GM12878 (cell line): ENCODE results near the gene CUTA. TPM values are rescaled to one million over a fixed set of nuclear protein-coding genes. Genes with fewer than 3 reads are reported as not detected.

Experiments
- ATAC-seq: fragments of 200-7000 bp; cut with Tn5 transposase; 3 replicates; pipeline ENCODE4 v1.9.1; 2020; ENCODE audit warnings: mild to moderate bottlenecking, moderate library complexity
- BruUV-seq: library from RNA; stranded (reverse); fragments of 400-500 nt; replicated peaks from 2 replicates; lab custom pipeline; 2021; lab: Mats Ljungman, UMichigan
- CTCF ChIA-PET: fragments of 300-600 bp; sonication (Branson Sonifier 250); formaldehyde crosslinking; extraction: SDS; loops from one replicate; lab custom pipeline; 2021; ENCODE audit warnings: inconsistent platforms; lab: Yijun Ruan, JAX
- POLR2A ChIA-PET: fragments of 350-600 bp; formaldehyde crosslinking; extraction: SDS; loops from one replicate; lab custom pipeline; 2021; ENCODE audit warnings: inconsistent platforms; lab: Charles Lee
- RAD21 ChIA-PET: fragments of 300-600 bp; sonication (Branson Sonifier 250); formaldehyde crosslinking; loops from one replicate; lab custom pipeline; 2023; ENCODE audit warnings: antibody characterized with exemption; ENCODE audit not compliant: unreplicated experiment; lab: Charles Lee
- SMC1A ChIA-PET: fragments of 300-600 bp; sonication (Branson Sonifier 250); formaldehyde crosslinking; loops from one replicate; lab custom pipeline; 2023; ENCODE audit not compliant: unreplicated experiment, uncharacterized antibody; lab: Charles Lee
- DNase-seq: peaks from one replicate; pipeline ENCODE4 v3.0.0-alpha.2; 2011; ENCODE audit warnings: low read depth, low spot score
- FAIRE-seq: peaks from 3 replicates; lab custom pipeline; 2011; peaks lifted over from hg19 to GRCh38; lab: Jason Lieb, UNC
- H2AFZ ChIP-seq: 2 replicates; pipeline ENCODE4 v1.6.0; 2011; ENCODE audit warnings: low read depth, low read length, control low read depth; ENCODE audit not compliant: control insufficient read depth
- H3K27ac ChIP-seq: 2 replicates; pipeline ENCODE4 v1.5.1; 2011; ENCODE audit warnings: control low read depth; ENCODE audit not compliant: control insufficient read depth, insufficient read depth
- H3K27me3 ChIP-seq, 2 experiments: replicated peaks in 1 of 2; 2 replicates each; pipeline versions ENCODE4 v1.6.0 to v1.6.1; 2011; ENCODE audit warnings: low read length in 1 of 2; ENCODE audit not compliant: control insufficient read depth in 2 of 2, insufficient read depth in 2 of 2
- H3K36me3 ChIP-seq, 2 experiments: 2 replicates each; pipeline ENCODE4 v1.5.1; 2011; ENCODE audit warnings: low read length in 1 of 2; ENCODE audit not compliant: control insufficient read depth in 2 of 2, insufficient read depth in 2 of 2
- H3K4me1 ChIP-seq: 2 replicates; pipeline ENCODE4 v1.6.1; 2011; ENCODE audit warnings: mild to moderate bottlenecking, low read length, moderate library complexity, mixed read lengths; ENCODE audit not compliant: control insufficient read depth, insufficient read depth
- H3K4me2 ChIP-seq: 2 replicates; pipeline ENCODE4 v1.6.0; 2011; ENCODE audit warnings: control low read depth; ENCODE audit not compliant: control insufficient read depth, insufficient read depth
- H3K4me3 ChIP-seq: fragments of 200-600 bp; sonication (generic); 2 replicates; pipeline ENCODE4 v1.5.1; 2016
- H3K79me2 ChIP-seq: 2 replicates; pipeline ENCODE4 v1.6.0; 2011; ENCODE audit warnings: low read length; ENCODE audit not compliant: control insufficient read depth, insufficient read depth
- H3K9ac ChIP-seq: 2 replicates; pipeline ENCODE4 v1.8.0; 2011; ENCODE audit warnings: low read length, control low read depth, mixed read lengths; ENCODE audit not compliant: control insufficient read depth, insufficient read depth
- H3K9me3 ChIP-seq: replicated peaks from 3 replicates; pipeline ENCODE4 v1.5.1; 2011; ENCODE audit warnings: mild to moderate bottlenecking, low read length; ENCODE audit not compliant: control insufficient read depth, insufficient read depth
- H4K20me1 ChIP-seq: 2 replicates; pipeline ENCODE4 v1.6.0; 2011; ENCODE audit not compliant: control insufficient read depth, insufficient read depth
- HDGF ChIP-seq: fragments of 450-650 bp; IDR thresholded peaks from 2 replicates; pipeline ENCODE4 v1.6.1; 2016; ENCODE audit warnings: antibody characterized with exemption
- KDM1A ChIP-seq: fragments of 200-600 bp; sonication (generic); IDR thresholded peaks from 2 replicates; pipeline ENCODE4 v1.6.1; 2016; ENCODE audit warnings: borderline replicate concordance
- NR2F1 ChIP-seq: fragments of 450-650 bp; conservative IDR thresholded peaks from 2 replicates; pipeline ENCODE4 v1.6.1; 2017; ENCODE audit warnings: mild to moderate bottlenecking
- PAX5 ChIP-seq: IDR thresholded peaks from 2 replicates; pipeline ENCODE4 v1.6.1; 2011; ENCODE audit warnings: low read depth, low read length, borderline replicate concordance
- RAD21 ChIP-seq: IDR thresholded peaks from 2 replicates; pipeline ENCODE4 v1.6.1; 2011; ENCODE audit warnings: mild to moderate bottlenecking, low read depth, low read length, moderate library complexity; ENCODE audit not compliant: insufficient read depth
- RUNX3 ChIP-seq: IDR thresholded peaks from 2 replicates; pipeline ENCODE4 v1.6.1; 2012; ENCODE audit warnings: low read length, inconsistent platforms
- SIX5 ChIP-seq: IDR thresholded peaks from 2 replicates; pipeline ENCODE4 v1.6.1; 2011; ENCODE audit warnings: mild to moderate bottlenecking, low read depth, low read length, moderate library complexity; ENCODE audit not compliant: severe bottlenecking
- SREBF2 ChIP-seq: IDR thresholded peaks from 2 replicates; pipeline ENCODE4 v1.6.1; 2012; ENCODE audit warnings: mild to moderate bottlenecking, low read length
- WGBS: methylation state at CpG from one replicate; pipeline ENCODE4 v1.1.6; 2016; ENCODE audit warnings: low lambda C conversion rate; ENCODE audit not compliant: insufficient replicate concordance, insufficient coverage; ENCODE audit errors: missing lambda C conversion rate; 5-methylcytosine and 5-hydroxymethylcytosine counted together
- in situ Hi-C: fragments of 300-500 bp; cut with MboI; formaldehyde crosslinking; loops from 9 replicates; pipeline ENCODE4 v1.14.3; 2018; ENCODE audit warnings: mixed read lengths
- intact Hi-C: fragments of 100-400 bp; cut with micrococcal nuclease; formaldehyde crosslinking; loops from one replicate; pipeline ENCODE4 v1.14.2; 2022; ENCODE audit not compliant: unreplicated experiment
- polyA plus RNA-seq, 11 experiments: library from polyadenylated mRNA; depleted of rRNA in 4 of 11; unstranded in 6 of 11; stranded (reverse) in 5 of 11; fragments of >200 nt; fragmentation: Nextera tagmentation in 4 of 11; fragmentation: Illumina TruSeq in 1 of 11; extraction: Ambion mirVana in 4 of 11; extraction: Trizol in 1 of 11; gene quantifications; 1 replicate in 1 of 11; 2 replicates in 10 of 11; pipeline versions ENCODE4 v1.2.1 to v1.2.3, GENCODE V29; 2011 to 2016; ENCODE audit warnings: inconsistent platforms in 2 of 11, missing spikeins in 2 of 11, low read depth in 1 of 11
- total RNA-seq, 4 experiments: library from RNA; depleted of rRNA in 3 of 4; stranded (reverse); fragments of >200 nt in 3 of 4; fragmentation: Illumina TruSeq in 1 of 4; extraction: Trizol in 1 of 4; gene quantifications; 2 replicates each; pipeline versions ENCODE4 v1.2.1 to v1.2.3, GENCODE V29; 2013 to 2021
- TF ChIP-seq, protein P1 (sequence below): fragments of 450-650 bp; IDR thresholded peaks from 2 replicates; pipeline ENCODE4 v1.6.1; 2017; ENCODE audit warnings: low read depth, mild to moderate bottlenecking, moderate library complexity
- TF ChIP-seq, protein P2 (sequence below): fragments of 450-650 bp; IDR thresholded peaks from 2 replicates; pipeline ENCODE4 v1.6.1; 2016; ENCODE audit warnings: mild to moderate bottlenecking, moderate library complexity, borderline replicate concordance
- TF ChIP-seq, protein P3 (sequence below): IDR thresholded peaks from 2 replicates; pipeline ENCODE4 v1.6.1; 2012; ENCODE audit warnings: improper control_type of control experiment, low read depth, low read length; ENCODE audit not compliant: insufficient replicate concordance

CUTA gene
- total and polyA plus RNA-seq, 10 of the 15 experiments (the other 5 are each of a cell fraction or from before 2014, with no cell fraction given): 102 to 293 (median 189) TPM

DNA sequence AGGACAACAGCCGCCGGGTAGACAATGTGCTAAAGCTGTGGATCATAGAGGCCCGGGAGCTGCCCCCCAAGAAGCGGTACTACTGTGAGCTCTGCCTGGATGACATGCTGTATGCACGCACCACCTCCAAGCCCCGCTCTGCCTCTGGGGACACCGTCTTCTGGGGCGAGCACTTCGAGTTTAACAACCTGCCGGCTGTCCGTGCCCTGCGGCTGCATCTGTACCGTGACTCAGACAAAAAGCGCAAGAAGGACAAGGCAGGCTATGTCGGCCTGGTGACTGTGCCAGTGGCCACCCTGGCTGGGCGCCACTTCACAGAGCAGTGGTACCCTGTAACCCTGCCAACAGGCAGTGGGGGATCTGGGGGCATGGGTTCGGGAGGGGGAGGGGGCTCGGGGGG, 19.8 kb upstream of the CUTA start:
- ChIA-PET POLR2A (no interaction called here), RAD21 (no interaction called here), CTCF (no interaction called here), SMC1A (interaction anchor here (1.0 kb wide), 1 partner anchor 19 kb away, joined by 3 read pairs; no protein-coding TSS in a partner anchor)
- Histone ChIP-seq H3K9ac (no peak overlapping the region), H3K27me3 (no peaks in the 10 kb centered on the region), H3K36me3 (peaks cover 0 to 3% of the 10 kb centered on the region in 2 experiments; a peak in 3 of 4 replicates), H3K4me1 (peaks cover 1% of the 10 kb centered on the region), H3K9me3 (no peaks in the 10 kb centered on the region), H3K27ac (no peak overlapping the region), H2AFZ (no peak overlapping the region), H3K4me2 (no peak overlapping the region), H3K4me3 (no peak overlapping the region), H4K20me1 (no peaks in the 10 kb centered on the region), H3K79me2 (no peaks in the 10 kb centered on the region; the same call in 1 of the 2 replicates)
- in situ Hi-C loops: no loop called here
- intact Hi-C loops: no loop called here
- DNase-seq: no peak
- ATAC-seq: no peak
- WGBS: 91% methylated on average over 15 of the region's 18 CpGs
- BruUV-seq: no TSS peak
- FAIRE-seq: no peak
- no peak for TF ChIP-seq PAX5
- TF ChIP-seq, protein P1, sequence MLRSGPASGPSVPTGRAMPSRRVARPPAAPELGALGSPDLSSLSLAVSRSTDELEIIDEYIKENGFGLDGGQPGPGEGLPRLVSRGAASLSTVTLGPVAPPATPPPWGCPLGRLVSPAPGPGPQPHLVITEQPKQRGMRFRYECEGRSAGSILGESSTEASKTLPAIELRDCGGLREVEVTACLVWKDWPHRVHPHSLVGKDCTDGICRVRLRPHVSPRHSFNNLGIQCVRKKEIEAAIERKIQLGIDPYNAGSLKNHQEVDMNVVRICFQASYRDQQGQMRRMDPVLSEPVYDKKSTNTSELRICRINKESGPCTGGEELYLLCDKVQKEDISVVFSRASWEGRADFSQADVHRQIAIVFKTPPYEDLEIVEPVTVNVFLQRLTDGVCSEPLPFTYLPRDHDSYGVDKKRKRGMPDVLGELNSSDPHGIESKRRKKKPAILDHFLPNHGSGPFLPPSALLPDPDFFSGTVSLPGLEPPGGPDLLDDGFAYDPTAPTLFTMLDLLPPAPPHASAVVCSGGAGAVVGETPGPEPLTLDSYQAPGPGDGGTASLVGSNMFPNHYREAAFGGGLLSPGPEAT: no peak
- TF ChIP-seq, protein P2, sequence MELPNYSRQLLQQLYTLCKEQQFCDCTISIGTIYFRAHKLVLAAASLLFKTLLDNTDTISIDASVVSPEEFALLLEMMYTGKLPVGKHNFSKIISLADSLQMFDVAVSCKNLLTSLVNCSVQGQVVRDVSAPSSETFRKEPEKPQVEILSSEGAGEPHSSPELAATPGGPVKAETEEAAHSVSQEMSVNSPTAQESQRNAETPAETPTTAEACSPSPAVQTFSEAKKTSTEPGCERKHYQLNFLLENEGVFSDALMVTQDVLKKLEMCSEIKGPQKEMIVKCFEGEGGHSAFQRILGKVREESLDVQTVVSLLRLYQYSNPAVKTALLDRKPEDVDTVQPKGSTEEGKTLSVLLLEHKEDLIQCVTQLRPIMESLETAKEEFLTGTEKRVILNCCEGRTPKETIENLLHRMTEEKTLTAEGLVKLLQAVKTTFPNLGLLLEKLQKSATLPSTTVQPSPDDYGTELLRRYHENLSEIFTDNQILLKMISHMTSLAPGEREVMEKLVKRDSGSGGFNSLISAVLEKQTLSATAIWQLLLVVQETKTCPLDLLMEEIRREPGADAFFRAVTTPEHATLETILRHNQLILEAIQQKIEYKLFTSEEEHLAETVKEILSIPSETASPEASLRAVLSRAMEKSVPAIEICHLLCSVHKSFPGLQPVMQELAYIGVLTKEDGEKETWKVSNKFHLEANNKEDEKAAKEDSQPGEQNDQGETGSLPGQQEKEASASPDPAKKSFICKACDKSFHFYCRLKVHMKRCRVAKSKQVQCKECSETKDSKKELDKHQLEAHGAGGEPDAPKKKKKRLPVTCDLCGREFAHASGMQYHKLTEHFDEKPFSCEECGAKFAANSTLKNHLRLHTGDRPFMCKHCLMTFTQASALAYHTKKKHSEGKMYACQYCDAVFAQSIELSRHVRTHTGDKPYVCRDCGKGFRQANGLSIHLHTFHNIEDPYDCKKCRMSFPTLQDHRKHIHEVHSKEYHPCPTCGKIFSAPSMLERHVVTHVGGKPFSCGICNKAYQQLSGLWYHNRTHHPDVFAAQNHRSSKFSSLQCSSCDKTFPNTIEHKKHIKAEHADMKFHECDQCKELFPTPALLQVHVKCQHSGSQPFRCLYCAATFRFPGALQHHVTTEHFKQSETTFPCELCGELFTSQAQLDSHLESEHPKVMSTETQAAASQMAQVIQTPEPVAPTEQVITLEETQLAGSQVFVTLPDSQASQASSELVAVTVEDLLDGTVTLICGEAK: no peak
- no peak for TF ChIP-seq HDGF
- no peak for TF ChIP-seq SREBF2
- TF ChIP-seq, protein P3, sequence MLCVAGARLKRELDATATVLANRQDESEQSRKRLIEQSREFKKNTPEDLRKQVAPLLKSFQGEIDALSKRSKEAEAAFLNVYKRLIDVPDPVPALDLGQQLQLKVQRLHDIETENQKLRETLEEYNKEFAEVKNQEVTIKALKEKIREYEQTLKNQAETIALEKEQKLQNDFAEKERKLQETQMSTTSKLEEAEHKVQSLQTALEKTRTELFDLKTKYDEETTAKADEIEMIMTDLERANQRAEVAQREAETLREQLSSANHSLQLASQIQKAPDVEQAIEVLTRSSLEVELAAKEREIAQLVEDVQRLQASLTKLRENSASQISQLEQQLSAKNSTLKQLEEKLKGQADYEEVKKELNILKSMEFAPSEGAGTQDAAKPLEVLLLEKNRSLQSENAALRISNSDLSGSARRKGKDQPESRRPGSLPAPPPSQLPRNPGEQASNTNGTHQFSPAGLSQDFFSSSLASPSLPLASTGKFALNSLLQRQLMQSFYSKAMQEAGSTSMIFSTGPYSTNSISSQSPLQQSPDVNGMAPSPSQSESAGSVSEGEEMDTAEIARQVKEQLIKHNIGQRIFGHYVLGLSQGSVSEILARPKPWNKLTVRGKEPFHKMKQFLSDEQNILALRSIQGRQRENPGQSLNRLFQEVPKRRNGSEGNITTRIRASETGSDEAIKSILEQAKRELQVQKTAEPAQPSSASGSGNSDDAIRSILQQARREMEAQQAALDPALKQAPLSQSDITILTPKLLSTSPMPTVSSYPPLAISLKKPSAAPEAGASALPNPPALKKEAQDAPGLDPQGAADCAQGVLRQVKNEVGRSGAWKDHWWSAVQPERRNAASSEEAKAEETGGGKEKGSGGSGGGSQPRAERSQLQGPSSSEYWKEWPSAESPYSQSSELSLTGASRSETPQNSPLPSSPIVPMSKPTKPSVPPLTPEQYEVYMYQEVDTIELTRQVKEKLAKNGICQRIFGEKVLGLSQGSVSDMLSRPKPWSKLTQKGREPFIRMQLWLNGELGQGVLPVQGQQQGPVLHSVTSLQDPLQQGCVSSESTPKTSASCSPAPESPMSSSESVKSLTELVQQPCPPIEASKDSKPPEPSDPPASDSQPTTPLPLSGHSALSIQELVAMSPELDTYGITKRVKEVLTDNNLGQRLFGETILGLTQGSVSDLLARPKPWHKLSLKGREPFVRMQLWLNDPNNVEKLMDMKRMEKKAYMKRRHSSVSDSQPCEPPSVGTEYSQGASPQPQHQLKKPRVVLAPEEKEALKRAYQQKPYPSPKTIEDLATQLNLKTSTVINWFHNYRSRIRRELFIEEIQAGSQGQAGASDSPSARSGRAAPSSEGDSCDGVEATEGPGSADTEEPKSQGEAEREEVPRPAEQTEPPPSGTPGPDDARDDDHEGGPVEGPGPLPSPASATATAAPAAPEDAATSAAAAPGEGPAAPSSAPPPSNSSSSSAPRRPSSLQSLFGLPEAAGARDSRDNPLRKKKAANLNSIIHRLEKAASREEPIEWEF: no peak
- no peak for TF ChIP-seq RUNX3
- TF ChIP-seq NR2F1: no peak
- no peak for TF ChIP-seq SIX5
- TF ChIP-seq KDM1A: no peak
- no peak for TF ChIP-seq RAD21
